Panc1 (cell line): ENCODE results near the gene NFIB.

Experiments used
- CTCF ChIP-seq: fragments of 450-650 bp; IDR thresholded peaks from 2 replicates; pipeline ENCODE4 v1.5.1; 2017; ENCODE audit warnings: mild to moderate bottlenecking
- POLR2AphosphoS5 ChIP-seq: IDR thresholded peaks from 2 replicates; pipeline ENCODE4 v1.6.1; 2012; ENCODE audit warnings: mild to moderate bottlenecking, low read depth, low read length, moderate library complexity
- SIN3A ChIP-seq: IDR thresholded peaks from 2 replicates; pipeline ENCODE4 v1.6.1; 2012; ENCODE audit warnings: low read depth, mild to moderate bottlenecking, low read length, moderate library complexity, borderline replicate concordance; ENCODE audit not compliant: insufficient read depth
- TCF7L2 ChIP-seq: IDR thresholded peaks from 2 replicates; pipeline ENCODE4 v1.6.1; 2011; ENCODE audit warnings: mild to moderate bottlenecking, low read depth, low read length, inconsistent platforms

- TF ChIP-seq CTCF (no peak), POLR2AphosphoS5 (no peak), TCF7L2 (no peak), SIN3A (no peak)
Measured at GRCh38 chr9:14307989-14308852, 5.7 kb downstream of the NFIB start.
